Osteoblast (primary cell): Measurements from ENCODE around the gene C8G. TPM values are rescaled to one million over a fixed set of nuclear protein-coding genes. Genes with fewer than 3 reads are reported as not detected.

Source experiments
- DNase-seq: peaks from one replicate; pipeline ENCODE4 v3.0.0; 2011; ENCODE audit warnings: low spot score, mixed read lengths; ENCODE audit not compliant: insufficient read length; ENCODE audit errors: missing footprints
- H2AFZ ChIP-seq: 2 replicates; pipeline ENCODE4 v1.6.0; 2011; ENCODE audit warnings: mild to moderate bottlenecking, low read length
- H3K27ac ChIP-seq: 2 replicates; pipeline ENCODE4 v1.5.1; 2011; ENCODE audit warnings: mild to moderate bottlenecking, low read depth, low read length, moderate library complexity
- H3K27me3 ChIP-seq: 2 replicates; pipeline ENCODE4 v1.6.0; 2012; ENCODE audit warnings: mild to moderate bottlenecking, control low read depth, inconsistent platforms, low read length, moderate library complexity; ENCODE audit not compliant: insufficient read depth
- H3K36me3 ChIP-seq: 2 replicates; pipeline ENCODE4 v1.5.1; 2011; ENCODE audit warnings: mild to moderate bottlenecking, low read length, control low read depth, moderate library complexity; ENCODE audit not compliant: insufficient read depth
- H3K4me1 ChIP-seq: 2 replicates; pipeline ENCODE4 v1.5.1; 2011; ENCODE audit warnings: mild to moderate bottlenecking, low read length, control low read depth, moderate library complexity; ENCODE audit not compliant: insufficient read depth
- H3K4me2 ChIP-seq: 2 replicates; pipeline ENCODE4 v1.6.0; 2011; ENCODE audit warnings: mild to moderate bottlenecking, low read length; ENCODE audit not compliant: insufficient read depth
- H3K4me3 ChIP-seq: fragments of 200-600 bp; sonication (generic); 3 replicates; pipeline ENCODE4 v1.5.1; 2012; ENCODE audit warnings: mild to moderate bottlenecking, low read length, inconsistent platforms; ENCODE audit not compliant: insufficient read depth
- H3K79me2 ChIP-seq: 2 replicates; pipeline ENCODE4 v1.6.0; 2012; ENCODE audit warnings: mild to moderate bottlenecking, low read length, control low read depth, inconsistent platforms; ENCODE audit not compliant: insufficient read depth
- H3K9me3 ChIP-seq: 2 replicates; pipeline ENCODE4 v1.5.1; 2011; ENCODE audit warnings: low read depth, low read length, control low read depth
- H4K20me1 ChIP-seq: 2 replicates; pipeline ENCODE4 v1.6.0; 2012; ENCODE audit warnings: mild to moderate bottlenecking, low read length, control low read depth; ENCODE audit not compliant: insufficient read depth
- total RNA-seq: library from RNA; depleted of rRNA; stranded (reverse); fragments of >200 nt; gene quantifications from 2 replicates; pipeline ENCODE4 v1.2.3, GENCODE V29; 2012
- TF ChIP-seq, protein P1 (sequence below): IDR thresholded peaks from 2 replicates; pipeline ENCODE4 v1.5.1; 2011; ENCODE audit warnings: mild to moderate bottlenecking, low read depth, low read length, moderate library complexity; ENCODE audit errors: extremely low read depth

C8G gene
- total RNA-seq, 1 donor: not detected

DNA sequence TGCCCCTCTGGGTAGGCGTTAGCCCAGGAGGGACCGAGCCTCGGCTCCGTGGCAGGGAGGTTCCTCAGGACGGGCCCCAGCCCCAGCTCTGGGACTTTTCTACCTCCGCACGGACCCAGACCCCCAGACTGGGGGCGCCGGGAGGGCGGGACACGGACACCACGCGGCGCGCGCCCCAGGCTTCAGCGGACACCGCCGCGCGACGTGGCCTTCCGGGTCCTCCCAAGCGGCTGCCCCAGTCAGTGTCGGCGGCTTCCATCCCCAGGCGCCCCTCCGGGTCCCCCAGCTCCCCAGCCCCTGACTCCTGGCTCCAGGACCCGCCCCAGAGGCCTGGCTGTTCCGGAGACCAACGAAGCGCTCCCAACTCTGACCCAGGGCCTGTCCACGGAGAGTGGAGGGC lies 40.8 kb downstream of the C8G start:
- Histone ChIP-seq H3K4me3 (no peak overlapping the region), H2AFZ (no peak overlapping the region), H3K4me2 (no peak overlapping the region), H4K20me1 (no peaks in the 10 kb centered on the region), H3K27me3 (peaks cover 24% of the 10 kb centered on the region), H3K9me3 (no peaks in the 10 kb centered on the region), H3K36me3 (no peaks in the 10 kb centered on the region), H3K4me1 (no peaks in the 10 kb centered on the region), H3K27ac (no peak overlapping the region), H3K79me2 (no peaks in the 10 kb centered on the region)
- TF ChIP-seq, protein P1, sequence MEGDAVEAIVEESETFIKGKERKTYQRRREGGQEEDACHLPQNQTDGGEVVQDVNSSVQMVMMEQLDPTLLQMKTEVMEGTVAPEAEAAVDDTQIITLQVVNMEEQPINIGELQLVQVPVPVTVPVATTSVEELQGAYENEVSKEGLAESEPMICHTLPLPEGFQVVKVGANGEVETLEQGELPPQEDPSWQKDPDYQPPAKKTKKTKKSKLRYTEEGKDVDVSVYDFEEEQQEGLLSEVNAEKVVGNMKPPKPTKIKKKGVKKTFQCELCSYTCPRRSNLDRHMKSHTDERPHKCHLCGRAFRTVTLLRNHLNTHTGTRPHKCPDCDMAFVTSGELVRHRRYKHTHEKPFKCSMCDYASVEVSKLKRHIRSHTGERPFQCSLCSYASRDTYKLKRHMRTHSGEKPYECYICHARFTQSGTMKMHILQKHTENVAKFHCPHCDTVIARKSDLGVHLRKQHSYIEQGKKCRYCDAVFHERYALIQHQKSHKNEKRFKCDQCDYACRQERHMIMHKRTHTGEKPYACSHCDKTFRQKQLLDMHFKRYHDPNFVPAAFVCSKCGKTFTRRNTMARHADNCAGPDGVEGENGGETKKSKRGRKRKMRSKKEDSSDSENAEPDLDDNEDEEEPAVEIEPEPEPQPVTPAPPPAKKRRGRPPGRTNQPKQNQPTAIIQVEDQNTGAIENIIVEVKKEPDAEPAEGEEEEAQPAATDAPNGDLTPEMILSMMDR: no peak
- DNase-seq: no peak

DNA sequence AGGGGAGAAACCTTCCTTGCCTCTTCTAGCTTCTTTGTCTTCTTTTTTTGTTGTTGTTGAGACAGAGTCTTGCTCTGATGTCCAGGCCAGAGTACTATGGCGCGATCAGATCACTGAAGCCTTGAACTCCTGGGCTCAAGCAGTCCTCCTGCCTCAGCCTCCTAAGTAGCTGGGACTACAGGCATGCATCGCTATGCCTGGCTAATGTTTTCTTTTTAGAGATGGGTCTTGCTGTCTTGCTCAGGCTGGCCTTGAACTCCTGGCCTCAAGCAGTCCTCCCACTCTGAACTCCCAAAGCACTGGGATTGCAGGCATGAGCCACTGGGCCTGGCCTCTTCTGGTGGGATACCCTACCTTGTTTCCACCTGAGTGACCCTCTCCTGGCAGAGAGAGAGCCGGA lies 43.8 kb downstream of the C8G start:
- H3K36me3 ChIP-seq: no peaks in the 10 kb centered on the region
- TF ChIP-seq, protein P1: no peak
- H3K4me1 ChIP-seq: peaks cover 10% of the 10 kb centered on the region

DNA sequence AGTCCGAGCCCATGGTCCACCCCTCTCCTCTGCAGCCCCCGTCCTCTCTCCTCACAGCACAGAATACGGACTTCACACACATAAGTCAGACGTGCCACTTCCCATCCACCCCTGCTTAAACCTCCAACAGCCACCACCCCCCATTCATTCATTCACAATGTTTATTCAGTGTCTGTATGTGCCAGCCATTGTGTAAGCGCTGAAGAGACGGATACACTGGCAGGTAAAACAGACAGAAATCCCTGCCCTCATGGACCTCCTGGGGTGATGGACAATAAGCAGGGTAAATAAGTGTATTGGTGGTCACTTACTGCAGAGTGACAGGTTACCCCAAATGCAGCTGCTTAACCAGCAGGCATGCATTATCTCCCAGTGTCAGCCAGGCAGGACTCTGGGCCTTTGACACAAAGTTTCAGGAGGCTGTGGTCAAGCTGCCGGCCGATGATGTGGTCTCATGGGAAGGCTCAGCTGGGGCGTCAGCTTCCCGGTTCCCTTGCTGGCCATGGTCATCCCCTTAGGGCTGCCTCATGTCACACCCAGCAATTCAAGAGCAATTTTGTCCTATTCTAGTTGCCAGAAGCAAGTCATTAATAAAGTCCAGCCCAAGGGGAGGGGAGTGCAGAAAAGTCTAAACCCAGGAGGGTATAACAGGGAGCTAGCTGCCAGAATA lies 45.3 kb downstream of the C8G start:
- Histone ChIP-seq H3K27me3 (peaks cover 8% of the 10 kb centered on the region), H2AFZ (no peak overlapping the region), H4K20me1 (peaks cover 2% of the 10 kb centered on the region), H3K79me2 (peaks cover 10% of the 10 kb centered on the region), H3K4me1 (peaks cover 12% of the 10 kb centered on the region), H3K36me3 (no peaks in the 10 kb centered on the region), H3K4me3 (no peak overlapping the region), H3K9me3 (no peaks in the 10 kb centered on the region), H3K4me2 (no peak overlapping the region), H3K27ac (no peak overlapping the region)
- TF ChIP-seq, protein P1: no peak
- no peak for DNase-seq

More for the DNA sequence above, 43.8 kb downstream of the C8G start:
- no peaks in the 10 kb centered on the region for H3K9me3 ChIP-seq
- H4K20me1 ChIP-seq: peaks cover 2% of the 10 kb centered on the region
- no peak overlapping the region for H3K4me3 ChIP-seq
- no peak overlapping the region for H3K27ac ChIP-seq
- H2AFZ ChIP-seq: no peak overlapping the region
- H3K27me3 ChIP-seq: peaks cover 23% of the 10 kb centered on the region
- no peak for DNase-seq
- H3K79me2 ChIP-seq: peaks cover 10% of the 10 kb centered on the region
- H3K4me2 ChIP-seq: no peak overlapping the region

DNA sequence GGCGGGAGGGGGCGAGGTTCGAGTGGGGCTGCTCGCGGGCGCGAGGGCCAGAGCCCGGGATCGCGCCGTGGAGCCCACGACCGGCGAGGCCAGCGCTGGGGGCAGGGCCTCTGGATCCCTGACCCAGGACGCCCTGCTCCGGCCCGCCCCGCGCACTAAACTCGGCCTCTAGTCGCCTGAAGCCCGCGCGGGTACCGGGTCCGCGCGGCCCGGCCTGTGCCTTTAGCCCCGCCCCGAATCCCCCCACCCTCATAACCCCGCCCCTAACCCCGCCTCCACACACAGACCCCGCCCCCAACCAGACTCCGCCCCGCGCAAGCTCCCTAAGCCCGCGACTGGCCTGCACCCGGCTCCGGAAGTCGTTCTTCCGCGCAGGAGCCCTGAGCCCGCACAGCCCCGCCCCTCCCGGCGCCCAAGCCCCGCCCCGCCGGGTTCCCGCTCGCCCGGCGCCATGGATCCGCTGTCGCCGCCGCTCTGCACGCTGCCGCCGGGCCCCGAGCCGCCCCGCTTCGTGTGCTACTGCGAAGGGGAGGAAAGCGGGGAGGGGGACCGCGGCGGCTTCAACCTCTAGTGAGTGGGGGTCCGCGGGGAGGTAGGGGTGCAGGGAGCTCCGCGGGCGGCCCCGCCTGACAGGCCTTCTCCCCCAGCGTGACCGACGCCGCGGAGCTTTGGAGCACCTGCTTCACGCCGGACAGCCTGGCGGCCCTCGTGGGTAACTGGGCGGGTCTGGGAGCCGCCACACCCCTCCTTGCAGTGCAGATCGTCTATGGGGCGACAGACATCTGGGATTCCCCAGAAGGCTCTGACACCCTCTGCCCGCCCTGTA lies 47.2 kb downstream of the C8G start, which contains the start of gene PAXX:
TSS of gene PAXX (plus strand) at position 430 of the 826 bp plus-strand sequence. CDS start at position 452, 22 bp downstream.
- Histone ChIP-seq H3K4me1 (peaks cover 28% of the 10 kb centered on the region), H3K4me2 (peak within 1 kb of the TSS; percentile 93), H3K79me2 (peaks cover 10% of the 10 kb centered on the region), H3K4me3 (peak within 1 kb of the TSS; percentile 82), H3K27me3 (no peaks in the 10 kb centered on the region), H4K20me1 (peaks cover 2% of the 10 kb centered on the region), H3K36me3 (no peaks in the 10 kb centered on the region), H2AFZ (peak within 1 kb of the TSS; percentile 68), H3K27ac (no peak within 1 kb of the TSS), H3K9me3 (no peaks in the 10 kb centered on the region)
- TF ChIP-seq, protein P1: no peak
- DNase-seq: peak; percentile 100
